Activated T-helper 2 cell treated with anti-CD3 and anti-CD28 coated beads, Interferon-gamma antibody, Interleukin-2, Interleukin-4, amounts not matched to agents 10 μg/mL and 5 μg/mL and 100 μg/mL, durations not matched to agents 14 hours and 24 hours and 36 hours (primary cell): ENCODE measurements around the gene ANK2. TPM values are rescaled to one million over a fixed set of nuclear protein-coding genes. Genes with fewer than 3 reads are reported as not detected.

ENCODE experiments used
- DNase-seq: peaks from one replicate; pipeline ENCODE4 v3.0.0; 2021; ENCODE audit warnings: low spot score
- H3K27ac Mint-ChIP-seq: one replicate; pipeline ENCODE4 v1.8.0; 2021; ENCODE audit warnings: mixed read lengths
- H3K27me3 Mint-ChIP-seq: one replicate; pipeline ENCODE4 v1.8.0; 2021; ENCODE audit warnings: low read depth, mixed read lengths
- H3K36me3 Mint-ChIP-seq: one replicate; pipeline ENCODE4 v1.8.0; 2021; ENCODE audit warnings: low read depth, mixed read lengths
- H3K4me1 Mint-ChIP-seq: one replicate; pipeline ENCODE4 v1.8.0; 2021; ENCODE audit warnings: low read depth, mixed read lengths
- H3K4me3 Mint-ChIP-seq: one replicate; pipeline ENCODE4 v1.8.0; 2021; ENCODE audit warnings: low read depth, mild to moderate bottlenecking, moderate library complexity, mixed read lengths
- H3K9me3 Mint-ChIP-seq: one replicate; pipeline ENCODE4 v1.8.0; 2021; ENCODE audit warnings: mixed read lengths
- intact Hi-C: fragments of 100-400 bp; cut with micrococcal nuclease; formaldehyde crosslinking; loops from one replicate; pipeline ENCODE4 v1.15.1; 2023
- total RNA-seq: library from RNA; stranded (reverse); gene quantifications from 2 replicates; pipeline ENCODE4 v1.2.3, GENCODE V29; 2022

ANK2 gene
- total RNA-seq, 1 donor from 2014 or later, result 2.9 TPM

GRCh38 chr4:113331811-113332210 lies 282.4 kb downstream of the ANK2 start:
- Mint-ChIP-seq H3K36me3 (no peaks in the 10 kb centered on the region), H3K4me3 (no peak overlapping the region), H3K4me1 (peaks cover 4% of the 10 kb centered on the region), H3K27ac (no peak overlapping the region), H3K27me3 (peaks cover 13% of the 10 kb centered on the region), H3K9me3 (no peaks in the 10 kb centered on the region)
- no peak for DNase-seq
- intact Hi-C loops, result no loop called here

GRCh38 chr4:113332701-113333100 lies 283.2 kb downstream of the ANK2 start:
- Mint-ChIP-seq H3K27me3 (peaks cover 9% of the 10 kb centered on the region), H3K9me3 (no peaks in the 10 kb centered on the region), H3K36me3 (no peaks in the 10 kb centered on the region), H3K4me3 (no peak overlapping the region), H3K27ac (no peak overlapping the region), H3K4me1 (peaks cover under 1% of the 10 kb centered on the region)
- DNase-seq, result no peak
- intact Hi-C loops, result no loop called here

GRCh38 chr4:113335746-113336145 lies 286.3 kb downstream of the ANK2 start:
- Mint-ChIP-seq H3K27ac (no peak overlapping the region), H3K4me3 (no peak overlapping the region), H3K36me3 (no peaks in the 10 kb centered on the region), H3K4me1 (no peaks in the 10 kb centered on the region), H3K9me3 (no peaks in the 10 kb centered on the region), H3K27me3 (peaks cover 12% of the 10 kb centered on the region)
- no peak for DNase-seq
- intact Hi-C loops, result no loop called here

GRCh38 chr4:113336556-113336955 lies 287.1 kb downstream of the ANK2 start:
- Mint-ChIP-seq H3K4me1 (no peaks in the 10 kb centered on the region), H3K36me3 (no peaks in the 10 kb centered on the region), H3K27ac (no peak overlapping the region), H3K27me3 (peaks cover 12% of the 10 kb centered on the region), H3K4me3 (no peak overlapping the region), H3K9me3 (no peaks in the 10 kb centered on the region)
- intact Hi-C loops, result no loop called here
- no peak for DNase-seq

GRCh38 chr4:113339430-113339813 lies 290.0 kb downstream of the ANK2 start:
- DNase-seq, result no peak
- Mint-ChIP-seq H3K27me3 (peaks cover 15% of the 10 kb centered on the region), H3K4me1 (no peaks in the 10 kb centered on the region), H3K36me3 (no peaks in the 10 kb centered on the region), H3K27ac (no peak overlapping the region), H3K4me3 (no peak overlapping the region), H3K9me3 (no peaks in the 10 kb centered on the region)
- intact Hi-C loops, result no loop called here

- DNase-seq, result no peak
- no peak overlapping the region for H3K4me3 Mint-ChIP-seq
- no peaks in the 10 kb centered on the region for H3K9me3 Mint-ChIP-seq
- no peaks in the 10 kb centered on the region for H3K4me1 Mint-ChIP-seq
- intact Hi-C loops, result no loop called here
- peaks cover 17% of the 10 kb centered on the region for H3K27me3 Mint-ChIP-seq
- H3K27ac Mint-ChIP-seq, result no peak overlapping the region
- no peaks in the 10 kb centered on the region for H3K36me3 Mint-ChIP-seq
Observed at GRCh38 chr4:113344100-113344499, 294.6 kb downstream of the ANK2 start.

- Mint-ChIP-seq H3K9me3 (no peaks in the 10 kb centered on the region), H3K27me3 (peaks cover 20% of the 10 kb centered on the region), H3K36me3 (no peaks in the 10 kb centered on the region), H3K27ac (no peak overlapping the region), H3K4me1 (peaks cover 14% of the 10 kb centered on the region), H3K4me3 (no peak overlapping the region)
- intact Hi-C loops, result no loop called here
- DNase-seq, result no peak
Observed at GRCh38 chr4:113347245-113347644, 297.8 kb downstream of the ANK2 start.

GRCh38 chr4:113349430-113349829 lies 300.0 kb downstream of the ANK2 start:
- no peak for DNase-seq
- no peak overlapping the region for H3K4me3 Mint-ChIP-seq
- H3K36me3 Mint-ChIP-seq, result peaks cover 9% of the 10 kb centered on the region
- H3K27me3 Mint-ChIP-seq, result peaks cover 35% of the 10 kb centered on the region
- H3K9me3 Mint-ChIP-seq, result no peaks in the 10 kb centered on the region
- H3K27ac Mint-ChIP-seq, result no peak overlapping the region
- intact Hi-C loops, result no loop called here
- H3K4me1 Mint-ChIP-seq, result peaks cover 29% of the 10 kb centered on the region

GRCh38 chr4:113350576-113350975 lies 301.1 kb downstream of the ANK2 start:
- Mint-ChIP-seq H3K9me3 (no peaks in the 10 kb centered on the region), H3K27ac (no peak overlapping the region), H3K4me3 (no peak overlapping the region), H3K27me3 (peaks cover 37% of the 10 kb centered on the region), H3K36me3 (peaks cover 9% of the 10 kb centered on the region), H3K4me1 (peaks cover 40% of the 10 kb centered on the region)
- DNase-seq, result no peak
- intact Hi-C loops, result no loop called here

- H3K27me3 Mint-ChIP-seq, result peaks cover 54% of the 10 kb centered on the region
- DNase-seq, result peak; percentile 79
- H3K4me1 Mint-ChIP-seq, result peaks cover 42% of the 10 kb centered on the region
- H3K9me3 Mint-ChIP-seq, result peaks cover 37% of the 10 kb centered on the region
- intact Hi-C loops, result loop anchor here (1.0 to 5.0 kb wide), 11 partner anchors 29 to 515 kb away; no protein-coding TSS in a partner anchor
- peak overlapping the region; percentile 89 for H3K27ac Mint-ChIP-seq
- peaks cover 38% of the 10 kb centered on the region for H3K36me3 Mint-ChIP-seq
- H3K4me3 Mint-ChIP-seq, result peak overlapping the region; percentile 60
Observed at GRCh38 chr4:113355550-113356371, 306.3 kb downstream of the ANK2 start.

- no peak overlapping the region for H3K4me3 Mint-ChIP-seq
- peaks cover 41% of the 10 kb centered on the region for H3K4me1 Mint-ChIP-seq
- peaks cover 38% of the 10 kb centered on the region for H3K36me3 Mint-ChIP-seq
- no peak for DNase-seq
- H3K27me3 Mint-ChIP-seq, result peaks cover 57% of the 10 kb centered on the region
- H3K9me3 Mint-ChIP-seq, result peaks cover 37% of the 10 kb centered on the region
- intact Hi-C loops, result loop anchor here (5.0 kb wide), 2 partner anchors 39 to 91 kb away; no protein-coding TSS in a partner anchor
- H3K27ac Mint-ChIP-seq, result peak overlapping the region; percentile 89
Observed at GRCh38 chr4:113356453-113356852, 307.0 kb downstream of the ANK2 start.

GRCh38 chr4:113358784-113359183 lies 309.3 kb downstream of the ANK2 start:
- peaks cover 32% of the 10 kb centered on the region for H3K36me3 Mint-ChIP-seq
- no peak overlapping the region for H3K27ac Mint-ChIP-seq
- peaks cover 25% of the 10 kb centered on the region for H3K4me1 Mint-ChIP-seq
- peaks cover 42% of the 10 kb centered on the region for H3K27me3 Mint-ChIP-seq
- intact Hi-C loops, result loop anchor here (5.0 kb wide), 2 partner anchors 41 to 89 kb away; no protein-coding TSS in a partner anchor
- H3K4me3 Mint-ChIP-seq, result no peak overlapping the region
- DNase-seq, result no peak
- peaks cover 37% of the 10 kb centered on the region for H3K9me3 Mint-ChIP-seq

GRCh38 chr4:113365377-113365776 lies 315.9 kb downstream of the ANK2 start:
- H3K4me3 Mint-ChIP-seq, result no peak overlapping the region
- intact Hi-C loops, result no loop called here

More at GRCh38 chr4:113365377-113365776, 315.9 kb downstream of the ANK2 start:
- H3K9me3 Mint-ChIP-seq, result no peaks in the 10 kb centered on the region
- H3K4me1 Mint-ChIP-seq, result peaks cover 3% of the 10 kb centered on the region
- H3K27ac Mint-ChIP-seq, result no peak overlapping the region
- H3K27me3 Mint-ChIP-seq, result peaks cover 13% of the 10 kb centered on the region
- DNase-seq, result no peak
- no peaks in the 10 kb centered on the region for H3K36me3 Mint-ChIP-seq
